IPS-18a (cell line): ENCODE measurements around the gene TRAPPC2L.

Experiments
- H3K27ac ChIP-seq: one replicate; pipeline ENCODE4 v1.5.1; 2013; ENCODE audit warnings: low read length
- H3K27me3 ChIP-seq: one replicate; pipeline ENCODE4 v1.6.1; 2013; ENCODE audit warnings: mild to moderate bottlenecking, low read length; ENCODE audit not compliant: control insufficient read depth, insufficient read depth
- H3K36me3 ChIP-seq: one replicate; pipeline ENCODE4 v1.6.1; 2013; ENCODE audit warnings: low read depth, low read length; ENCODE audit not compliant: control insufficient read depth
- H3K4me1 ChIP-seq: one replicate; pipeline ENCODE4 v1.6.1; 2013; ENCODE audit warnings: low read depth, low read length; ENCODE audit not compliant: control insufficient read depth
- H3K4me3 ChIP-seq: one replicate; pipeline ENCODE4 v1.5.1; 2013; ENCODE audit warnings: low read length
- H3K9ac ChIP-seq: one replicate; pipeline ENCODE4 v1.6.1; 2013; ENCODE audit warnings: mild to moderate bottlenecking, low read length, moderate library complexity
- H3K9me3 ChIP-seq: one replicate; pipeline ENCODE4 v1.6.1; 2013; ENCODE audit warnings: low read depth, low read length; ENCODE audit not compliant: control insufficient read depth

TRAPPC2L gene

GRCh38 chr16:88855736-88856121 lies 1.2 kb upstream of the TRAPPC2L start:
- peak overlapping the region; percentile 49 for H3K4me3 ChIP-seq
- H3K27me3 ChIP-seq, result no peaks in the 10 kb centered on the region
- peak overlapping the region; percentile 42 for H3K9ac ChIP-seq
- H3K27ac ChIP-seq, result no peak overlapping the region
- peaks cover 19% of the 10 kb centered on the region for H3K36me3 ChIP-seq
- no peaks in the 10 kb centered on the region for H3K9me3 ChIP-seq
- H3K4me1 ChIP-seq, result peaks cover 8% of the 10 kb centered on the region

DNA sequence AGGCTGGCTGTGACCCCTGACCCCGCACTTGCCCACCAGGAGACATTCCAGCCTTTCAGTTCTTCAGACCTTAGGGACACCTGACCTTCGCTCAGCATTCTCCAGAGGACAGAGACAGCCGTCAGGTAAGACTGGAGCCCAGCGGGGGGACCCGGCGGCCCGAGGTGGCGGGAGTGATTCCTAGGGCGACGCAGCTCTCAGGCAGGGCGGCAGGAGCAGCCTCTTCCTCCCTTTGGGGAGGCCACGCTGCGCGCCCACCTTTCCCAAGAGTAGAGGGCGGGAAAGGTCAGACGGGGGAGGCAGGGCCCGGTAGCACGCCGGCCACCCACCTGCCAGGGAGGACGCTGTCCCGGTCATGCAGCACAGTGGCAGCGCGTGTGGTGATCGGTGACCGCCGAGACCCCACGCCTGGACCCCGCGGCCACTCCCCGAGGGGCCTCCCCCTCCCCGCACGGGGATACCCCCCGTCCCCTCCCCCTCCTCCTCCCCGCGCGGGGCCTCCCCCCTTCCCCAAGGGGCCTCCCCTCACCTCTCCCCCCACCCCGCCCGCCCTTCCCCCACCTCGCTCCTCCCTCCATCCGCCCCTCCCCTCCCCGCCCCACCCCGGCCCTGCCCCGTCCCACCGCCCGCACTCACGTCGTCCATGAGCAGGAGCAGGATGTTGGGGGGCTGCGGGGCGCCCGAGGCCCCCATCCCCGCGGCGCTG lies 652 bp upstream of the TRAPPC2L start:
- H3K9ac ChIP-seq, result peak overlapping the region; percentile 42
- H3K9me3 ChIP-seq, result no peaks in the 10 kb centered on the region
- H3K36me3 ChIP-seq, result peaks cover 19% of the 10 kb centered on the region
- H3K4me3 ChIP-seq, result peak overlapping the region; percentile 84
- no peaks in the 10 kb centered on the region for H3K27me3 ChIP-seq
- peaks cover 8% of the 10 kb centered on the region for H3K4me1 ChIP-seq
- no peak overlapping the region for H3K27ac ChIP-seq

DNA sequence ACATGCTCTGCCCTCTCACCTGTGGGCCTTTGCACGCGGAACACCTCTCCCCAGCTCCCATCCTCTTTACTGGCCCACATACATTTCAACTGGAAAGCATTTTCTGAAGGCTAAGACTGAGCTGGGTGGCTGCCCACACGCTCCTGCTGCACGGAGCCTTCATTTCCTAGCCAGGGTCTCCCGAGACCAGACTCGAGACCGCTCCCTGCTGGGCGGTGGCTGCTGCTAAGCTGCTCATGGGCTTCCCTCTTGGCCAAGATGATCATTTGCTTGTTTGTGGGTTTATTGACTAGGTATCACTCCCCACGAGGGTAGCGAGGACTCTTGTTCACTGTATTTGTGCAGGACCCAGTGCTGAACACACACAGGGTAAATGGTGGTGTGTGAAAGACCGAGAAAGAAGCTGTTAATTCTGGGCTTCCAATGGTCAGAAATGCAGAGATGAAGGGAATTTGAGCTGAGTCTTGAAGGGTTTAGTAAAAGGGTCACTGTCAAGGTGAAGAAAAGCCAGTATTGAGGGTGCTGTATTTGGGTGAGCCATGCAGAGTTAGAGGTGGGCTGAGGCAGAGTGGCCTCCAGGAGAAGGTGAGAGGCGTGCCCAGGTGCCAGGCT lies 907 bp downstream of the TRAPPC2L start:
- H3K27ac ChIP-seq, result no peak overlapping the region
- H3K4me1 ChIP-seq, result peaks cover 8% of the 10 kb centered on the region
- H3K9me3 ChIP-seq, result no peaks in the 10 kb centered on the region
- H3K36me3 ChIP-seq, result peaks cover 24% of the 10 kb centered on the region
- H3K4me3 ChIP-seq, result peak overlapping the region; percentile 84
- H3K9ac ChIP-seq, result peak overlapping the region; percentile 63
- no peaks in the 10 kb centered on the region for H3K27me3 ChIP-seq

DNA sequence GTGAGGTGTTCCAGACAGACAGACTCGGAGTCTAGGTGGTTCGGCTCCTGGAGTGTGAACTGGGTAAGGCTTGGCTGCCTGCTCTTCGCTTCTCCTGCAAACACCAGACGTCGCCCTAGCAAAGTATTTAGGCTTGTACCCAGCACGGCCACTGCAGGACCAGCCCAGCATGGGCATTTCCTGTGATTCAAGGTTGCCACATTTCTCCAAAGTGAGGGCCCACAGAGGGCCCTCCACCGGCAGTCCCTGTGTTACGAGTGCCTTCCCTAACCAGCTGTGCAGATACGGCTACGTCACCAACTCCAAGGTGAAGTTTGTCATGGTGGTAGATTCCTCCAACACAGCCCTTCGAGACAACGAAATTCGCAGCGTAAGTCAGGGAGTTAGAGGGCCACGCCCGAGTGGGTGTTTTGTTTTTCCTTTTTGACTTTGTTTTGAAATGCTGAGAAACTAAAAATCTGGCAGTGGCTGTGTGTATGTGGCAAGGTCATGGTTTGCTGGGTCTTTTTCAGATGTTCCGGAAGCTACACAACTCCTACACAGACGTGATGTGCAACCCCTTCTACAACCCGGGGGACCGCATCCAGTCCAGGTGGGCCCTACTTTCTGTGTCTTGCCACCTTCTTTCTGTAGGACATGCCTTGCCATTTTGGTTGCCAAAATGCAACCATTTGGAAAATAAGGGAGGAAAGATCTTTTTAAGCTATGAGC lies 2.6 kb downstream of the TRAPPC2L start:
- no peak overlapping the region for H3K27ac ChIP-seq
- H3K27me3 ChIP-seq, result no peaks in the 10 kb centered on the region
- H3K9me3 ChIP-seq, result no peaks in the 10 kb centered on the region
- H3K4me1 ChIP-seq, result peaks cover 8% of the 10 kb centered on the region
- H3K4me3 ChIP-seq, result no peak overlapping the region
- no peak overlapping the region for H3K9ac ChIP-seq
- peaks cover 24% of the 10 kb centered on the region for H3K36me3 ChIP-seq

DNA sequence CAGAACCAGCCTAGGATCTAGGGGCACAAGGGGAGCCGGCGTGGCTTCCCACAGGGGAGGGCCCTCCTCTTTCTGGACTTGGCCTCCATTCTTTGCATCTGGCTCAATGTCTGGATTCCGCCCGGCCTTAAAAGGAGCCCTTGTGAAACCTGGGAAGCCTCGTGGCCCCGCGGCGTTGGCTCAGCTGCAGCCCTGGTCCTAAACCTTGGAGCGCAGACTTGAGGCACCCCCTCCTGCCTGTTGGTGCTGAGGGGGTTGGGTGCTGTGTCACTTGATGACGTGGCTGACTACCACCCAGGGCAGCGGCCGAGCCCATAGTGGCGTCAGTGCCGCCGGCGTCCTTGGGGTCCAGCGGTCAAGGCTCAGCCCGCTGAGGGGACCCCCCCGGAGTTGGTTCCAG lies 4.4 kb downstream of the TRAPPC2L start:
- Histone ChIP-seq H3K4me1 (peaks cover 3% of the 10 kb centered on the region), H3K27me3 (no peaks in the 10 kb centered on the region), H3K9me3 (no peaks in the 10 kb centered on the region), H3K9ac (no peak overlapping the region), H3K27ac (no peak overlapping the region), H3K4me3 (no peak overlapping the region), H3K36me3 (peaks cover 24% of the 10 kb centered on the region)

DNA sequence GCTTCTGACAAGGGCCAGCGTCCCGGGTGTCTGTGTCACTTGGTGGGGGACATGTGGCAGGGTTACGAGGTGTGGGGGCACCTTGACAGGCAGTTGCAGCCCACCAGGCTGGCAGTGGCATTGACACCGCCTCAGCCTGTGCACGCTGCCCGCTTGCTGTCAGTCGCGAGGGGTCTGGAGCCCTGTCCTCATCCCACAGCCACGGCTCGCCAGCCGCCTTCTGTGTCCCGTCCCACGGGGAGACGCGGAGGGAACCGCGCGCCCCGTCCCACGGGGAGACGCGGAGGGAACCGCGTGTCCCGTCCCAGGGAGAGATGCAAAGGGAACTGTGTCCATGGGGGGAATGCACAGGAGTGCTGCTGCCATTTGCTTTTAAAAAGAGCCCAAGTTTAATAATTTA lies 6.0 kb downstream of the TRAPPC2L start:
- H3K4me3 ChIP-seq, result no peak overlapping the region
- no peaks in the 10 kb centered on the region for H3K9me3 ChIP-seq
- H3K27me3 ChIP-seq, result no peaks in the 10 kb centered on the region
- peaks cover 24% of the 10 kb centered on the region for H3K36me3 ChIP-seq
- H3K27ac ChIP-seq, result no peak overlapping the region
- H3K9ac ChIP-seq, result no peak overlapping the region
- peaks cover 1% of the 10 kb centered on the region for H3K4me1 ChIP-seq

DNA sequence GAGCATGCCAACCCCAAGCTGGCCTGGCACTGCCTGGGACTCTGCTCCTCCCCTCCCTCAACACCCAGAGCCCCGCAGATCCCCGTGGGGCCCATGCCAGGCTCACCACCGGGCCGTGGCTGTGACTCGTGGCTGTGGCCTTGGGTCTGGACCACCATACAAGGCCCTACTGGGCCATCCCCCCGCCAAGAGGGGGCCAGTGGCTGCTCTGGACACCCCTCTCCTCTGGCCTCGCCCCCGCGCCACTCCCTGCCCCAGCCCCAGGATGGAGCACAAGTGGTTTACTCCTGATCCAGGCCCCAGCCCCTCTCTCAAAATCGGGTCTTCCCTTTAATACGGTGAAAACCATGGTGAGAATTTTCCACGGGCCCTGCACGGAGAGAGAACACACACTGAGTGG lies 6.5 kb downstream of the TRAPPC2L start:
- no peaks in the 10 kb centered on the region for H3K27me3 ChIP-seq
- H3K4me1 ChIP-seq, result no peaks in the 10 kb centered on the region
- H3K27ac ChIP-seq, result no peak overlapping the region
- H3K4me3 ChIP-seq, result no peak overlapping the region
- no peak overlapping the region for H3K9ac ChIP-seq
- peaks cover 24% of the 10 kb centered on the region for H3K36me3 ChIP-seq
- no peaks in the 10 kb centered on the region for H3K9me3 ChIP-seq

- Histone ChIP-seq H3K36me3 (peaks cover 21% of the 10 kb centered on the region), H3K27me3 (no peaks in the 10 kb centered on the region), H3K9me3 (no peaks in the 10 kb centered on the region), H3K27ac (no peak overlapping the region), H3K4me1 (no peaks in the 10 kb centered on the region), H3K4me3 (no peak overlapping the region), H3K9ac (no peak overlapping the region)
Measured at GRCh38 chr16:88864099-88864498, 7.2 kb downstream of the TRAPPC2L start.

DNA sequence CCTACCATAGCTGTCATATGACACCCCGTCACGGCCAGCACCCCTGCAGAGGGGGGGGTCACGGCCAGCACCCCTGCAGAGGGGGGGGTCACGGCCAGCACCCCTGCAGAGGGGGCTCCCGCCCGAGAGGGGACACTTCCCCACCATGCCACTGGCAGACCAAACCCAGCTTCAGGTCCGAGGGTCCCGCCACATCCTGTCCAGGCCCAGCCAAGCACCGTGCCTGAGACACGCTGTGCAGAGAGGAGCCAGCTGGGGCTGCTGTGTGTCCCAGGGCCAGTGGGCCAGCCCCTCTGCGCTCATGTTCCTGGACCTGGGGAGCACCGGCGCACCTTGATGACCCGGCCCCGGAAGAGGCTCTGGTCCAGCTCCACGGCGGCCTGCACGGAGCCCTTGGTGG lies 7.6 kb downstream of the TRAPPC2L start:
- peaks cover 17% of the 10 kb centered on the region for H3K36me3 ChIP-seq
- H3K4me1 ChIP-seq, result no peaks in the 10 kb centered on the region
- no peak overlapping the region for H3K4me3 ChIP-seq
- H3K27ac ChIP-seq, result no peak overlapping the region
- H3K27me3 ChIP-seq, result no peaks in the 10 kb centered on the region
- H3K9ac ChIP-seq, result no peak overlapping the region
- no peaks in the 10 kb centered on the region for H3K9me3 ChIP-seq

GRCh38 chr16:88865310-88865709 lies 8.4 kb downstream of the TRAPPC2L start:
- Histone ChIP-seq H3K4me1 (no peaks in the 10 kb centered on the region), H3K27me3 (no peaks in the 10 kb centered on the region), H3K27ac (no peak overlapping the region), H3K4me3 (no peak overlapping the region), H3K36me3 (peaks cover 9% of the 10 kb centered on the region), H3K9ac (no peak overlapping the region), H3K9me3 (no peaks in the 10 kb centered on the region)

- Histone ChIP-seq H3K4me3 (no peak overlapping the region), H3K9ac (no peak overlapping the region), H3K27ac (no peak overlapping the region), H3K9me3 (no peaks in the 10 kb centered on the region), H3K4me1 (no peaks in the 10 kb centered on the region), H3K36me3 (peaks cover 5% of the 10 kb centered on the region), H3K27me3 (no peaks in the 10 kb centered on the region)
Measured at GRCh38 chr16:88865742-88866141, 8.8 kb downstream of the TRAPPC2L start.
